ENCODE results near the gene PPP1CC.
A peak's percentile ranks its signal among the peaks of the same experiment; 100 is the strongest.
"Not testable (repeated sequence)": the region's sequence is repeated elsewhere in the genome, so short reads cannot be mapped to it uniquely, and the experiment has no call there.

The PPP1CC gene

DNA sequence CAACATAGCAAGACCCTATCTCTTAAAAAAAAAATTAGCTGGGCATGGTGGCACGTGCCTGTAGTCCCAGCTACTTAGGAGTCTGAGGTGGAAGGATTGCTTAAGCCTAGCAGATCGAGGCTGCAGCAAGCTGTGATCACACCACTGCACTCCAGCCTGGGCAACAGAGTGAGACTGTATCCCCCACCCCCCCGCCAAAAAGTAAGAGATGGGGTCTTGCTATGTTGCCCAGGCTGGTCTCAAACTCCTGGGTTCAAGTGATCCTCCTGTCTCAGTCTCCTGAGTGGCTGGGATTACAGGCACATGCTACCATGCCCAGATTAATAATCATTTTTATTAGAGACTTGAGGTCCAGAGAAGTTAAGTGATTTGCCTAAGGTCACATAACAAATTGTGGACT lies 22.9 kb upstream of the PPP1CC start:
- not testable (repeated sequence) for H3K4me1 Mint-ChIP-seq, H3K36me3 Mint-ChIP-seq, H3K27me3 Mint-ChIP-seq, H3K27ac Mint-ChIP-seq, H3K9me3 Mint-ChIP-seq, ATAC-seq, H3K4me3 Mint-ChIP-seq

GRCh38 chr12:110765111-110765510 lies 22.4 kb upstream of the PPP1CC start:
- Mint-ChIP-seq H3K9me3 (no peaks in the 10 kb centered on the region), H3K4me1 (no peaks in the 10 kb centered on the region), H3K4me3 (no peak overlapping the region), H3K36me3 (no peaks in the 10 kb centered on the region), H3K27ac (no peak overlapping the region), H3K27me3 (no peaks in the 10 kb centered on the region)
- no peak for ATAC-seq

DNA sequence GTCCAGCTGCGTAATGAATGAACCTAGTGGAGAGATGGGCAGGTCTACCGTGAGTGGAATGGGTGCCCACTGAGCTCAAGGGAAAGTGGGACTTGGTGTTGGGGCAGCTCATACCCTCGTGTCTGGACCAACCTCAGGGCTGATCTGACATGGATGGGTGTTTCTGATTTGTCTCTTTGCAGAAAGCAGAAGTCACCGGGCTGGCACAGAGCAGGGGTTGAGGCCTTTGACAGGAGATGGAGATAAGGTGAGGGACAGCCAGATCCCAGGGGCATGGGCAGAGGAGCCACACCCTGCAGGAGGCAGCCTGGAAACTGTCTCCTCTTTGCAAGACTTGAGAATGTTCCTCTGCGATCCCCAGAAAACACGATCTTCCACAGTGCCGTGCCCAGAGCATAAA lies 20.9 kb upstream of the PPP1CC start:
- Mint-ChIP-seq H3K27ac (no peak overlapping the region), H3K36me3 (no peaks in the 10 kb centered on the region), H3K27me3 (no peaks in the 10 kb centered on the region), H3K9me3 (no peaks in the 10 kb centered on the region), H3K4me3 (no peak overlapping the region), H3K4me1 (peaks cover under 1% of the 10 kb centered on the region)
- peak; percentile 27 for ATAC-seq

- H3K4me3 Mint-ChIP-seq: no peak overlapping the region
- ATAC-seq: peak; percentile 51
- H3K27me3 Mint-ChIP-seq: no peaks in the 10 kb centered on the region
- H3K27ac Mint-ChIP-seq: no peak overlapping the region
- peaks cover 5% of the 10 kb centered on the region for H3K4me1 Mint-ChIP-seq
- H3K36me3 Mint-ChIP-seq: no peaks in the 10 kb centered on the region
- no peaks in the 10 kb centered on the region for H3K9me3 Mint-ChIP-seq
These were observed 20.2 kb upstream of the PPP1CC start for GRCh38 chr12:110762891-110763290.

- Mint-ChIP-seq H3K27ac (no peak overlapping the region), H3K36me3 (no peaks in the 10 kb centered on the region)
- no peak for ATAC-seq
These were observed 17.5 kb upstream of the PPP1CC start for GRCh38 chr12:110760204-110760609.

DNA sequence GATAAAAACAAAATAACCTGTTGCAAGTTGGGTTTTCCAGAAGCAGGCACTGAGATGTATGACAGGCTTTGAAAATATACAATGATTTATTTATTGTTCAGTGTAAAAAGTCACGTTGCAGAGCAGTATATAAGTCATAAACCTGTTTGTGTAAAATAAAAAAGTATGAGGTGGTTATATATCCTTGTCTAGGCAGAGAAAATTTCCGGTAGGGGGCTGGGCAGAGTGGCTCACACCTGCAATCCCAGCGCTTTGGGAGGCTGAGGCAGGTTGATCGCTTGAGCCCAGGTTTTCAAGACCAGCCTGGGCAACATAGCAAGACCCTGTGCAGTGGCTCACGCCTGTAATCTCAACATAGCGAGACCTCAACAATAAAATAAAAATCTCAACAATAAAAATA lies 16.2 kb upstream of the PPP1CC start:
- Mint-ChIP-seq H3K36me3 (no peaks in the 10 kb centered on the region), H3K27me3 (no peaks in the 10 kb centered on the region), H3K27ac (no peak overlapping the region), H3K4me3 (no peak overlapping the region), H3K4me1 (peaks cover 5% of the 10 kb centered on the region), H3K9me3 (no peaks in the 10 kb centered on the region)
- no peak for ATAC-seq

More at GRCh38 chr12:110760204-110760609, 17.5 kb upstream of the PPP1CC start:
- Mint-ChIP-seq H3K4me3 (no peak overlapping the region), H3K27me3 (no peaks in the 10 kb centered on the region), H3K4me1 (peaks cover 5% of the 10 kb centered on the region), H3K9me3 (no peaks in the 10 kb centered on the region)

DNA sequence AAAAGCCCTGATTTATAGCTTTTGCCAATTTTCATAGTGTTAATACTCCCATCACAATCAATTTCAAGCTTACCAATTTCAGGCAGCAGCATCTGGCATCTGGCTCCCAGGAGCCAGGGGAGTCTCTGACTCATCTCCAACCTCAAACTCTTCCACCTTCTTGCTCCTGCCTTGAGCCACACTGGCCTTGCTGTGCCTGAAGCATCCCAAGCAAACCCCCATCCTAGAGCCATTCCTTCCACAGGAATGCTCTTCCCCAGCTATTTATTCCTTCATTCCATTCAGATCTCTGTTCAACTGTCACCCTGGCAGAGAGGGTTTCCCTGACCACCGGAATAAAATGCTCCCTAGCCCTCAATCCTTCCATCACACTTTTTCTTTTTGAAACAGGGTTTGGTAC lies 13.9 kb upstream of the PPP1CC start:
- Mint-ChIP-seq H3K9me3 (no peaks in the 10 kb centered on the region), H3K27ac (no peak overlapping the region), H3K27me3 (no peaks in the 10 kb centered on the region), H3K4me3 (no peak overlapping the region), H3K4me1 (peaks cover 5% of the 10 kb centered on the region), H3K36me3 (no peaks in the 10 kb centered on the region)
- ATAC-seq: no peak

DNA sequence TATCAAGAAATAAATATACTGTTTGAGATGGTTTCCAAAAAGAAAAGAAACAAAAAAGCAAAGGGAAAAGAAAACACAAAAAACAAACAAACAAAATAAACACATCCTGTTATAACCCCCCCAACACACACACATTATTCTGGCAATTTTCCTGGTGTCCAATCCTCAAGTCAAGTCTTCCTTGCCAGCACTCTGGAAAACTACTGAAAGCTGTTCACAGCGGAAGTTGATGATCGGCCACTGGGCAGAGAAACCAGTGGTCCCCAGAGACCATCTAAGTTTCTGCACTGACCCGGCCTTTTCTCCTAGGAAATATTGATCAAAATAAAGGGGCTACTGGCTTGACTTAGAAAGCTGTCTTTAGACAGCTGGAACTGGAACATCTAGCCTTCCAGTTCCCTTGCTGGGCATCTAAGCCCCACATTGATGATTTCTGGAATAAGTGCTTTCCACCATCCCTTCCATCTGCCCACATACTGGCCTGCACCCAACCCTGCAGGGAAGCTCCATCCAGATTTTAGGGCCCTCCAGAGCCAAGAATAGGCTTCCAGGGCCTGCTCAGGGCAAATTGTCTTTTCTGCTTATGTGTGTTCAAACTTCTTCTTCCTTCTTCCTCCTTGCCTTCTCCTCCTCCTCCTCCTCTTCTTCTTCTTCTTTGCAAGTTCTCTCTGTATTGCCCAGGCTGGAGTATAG lies 11.6 kb upstream of the PPP1CC start:
- Mint-ChIP-seq H3K9me3 (no peaks in the 10 kb centered on the region), H3K27me3 (no peaks in the 10 kb centered on the region), H3K4me1 (peaks cover 5% of the 10 kb centered on the region), H3K4me3 (no peak overlapping the region), H3K27ac (no peak overlapping the region), H3K36me3 (no peaks in the 10 kb centered on the region)
- ATAC-seq: no peak

- Mint-ChIP-seq H3K27ac (no peak overlapping the region), H3K27me3 (no peaks in the 10 kb centered on the region), H3K4me1 (no peaks in the 10 kb centered on the region), H3K4me3 (no peak overlapping the region), H3K9me3 (no peaks in the 10 kb centered on the region), H3K36me3 (no peaks in the 10 kb centered on the region)
- no peak for ATAC-seq
These were observed 8.2 kb upstream of the PPP1CC start for GRCh38 chr12:110750784-110751461.

DNA sequence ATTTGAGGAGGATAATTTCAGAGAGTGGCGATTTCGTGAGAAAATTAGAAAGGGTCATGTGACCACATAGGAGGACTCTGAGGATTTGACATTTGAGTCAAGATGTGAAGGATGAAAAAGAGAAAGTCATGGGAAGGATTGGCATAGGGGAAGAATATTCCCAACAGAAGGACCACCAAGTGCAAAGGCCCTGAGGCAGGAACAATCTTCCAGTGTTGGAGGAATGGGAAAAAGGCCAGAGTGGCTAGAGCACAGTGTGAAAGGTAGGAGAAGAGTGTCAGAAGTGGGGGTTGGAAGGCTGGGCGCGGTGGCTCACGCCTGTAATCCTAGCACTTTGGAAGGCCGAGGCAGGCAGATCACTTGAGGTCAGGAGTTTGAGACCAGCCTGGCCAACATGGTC lies 3.9 kb upstream of the PPP1CC start:
- no peak for ATAC-seq
- H3K4me1 Mint-ChIP-seq: peaks cover 15% of the 10 kb centered on the region
- no peaks in the 10 kb centered on the region for H3K36me3 Mint-ChIP-seq
- H3K27me3 Mint-ChIP-seq: no peaks in the 10 kb centered on the region
- H3K9me3 Mint-ChIP-seq: no peaks in the 10 kb centered on the region
- H3K4me3 Mint-ChIP-seq: no peak overlapping the region
- H3K27ac Mint-ChIP-seq: no peak overlapping the region

DNA sequence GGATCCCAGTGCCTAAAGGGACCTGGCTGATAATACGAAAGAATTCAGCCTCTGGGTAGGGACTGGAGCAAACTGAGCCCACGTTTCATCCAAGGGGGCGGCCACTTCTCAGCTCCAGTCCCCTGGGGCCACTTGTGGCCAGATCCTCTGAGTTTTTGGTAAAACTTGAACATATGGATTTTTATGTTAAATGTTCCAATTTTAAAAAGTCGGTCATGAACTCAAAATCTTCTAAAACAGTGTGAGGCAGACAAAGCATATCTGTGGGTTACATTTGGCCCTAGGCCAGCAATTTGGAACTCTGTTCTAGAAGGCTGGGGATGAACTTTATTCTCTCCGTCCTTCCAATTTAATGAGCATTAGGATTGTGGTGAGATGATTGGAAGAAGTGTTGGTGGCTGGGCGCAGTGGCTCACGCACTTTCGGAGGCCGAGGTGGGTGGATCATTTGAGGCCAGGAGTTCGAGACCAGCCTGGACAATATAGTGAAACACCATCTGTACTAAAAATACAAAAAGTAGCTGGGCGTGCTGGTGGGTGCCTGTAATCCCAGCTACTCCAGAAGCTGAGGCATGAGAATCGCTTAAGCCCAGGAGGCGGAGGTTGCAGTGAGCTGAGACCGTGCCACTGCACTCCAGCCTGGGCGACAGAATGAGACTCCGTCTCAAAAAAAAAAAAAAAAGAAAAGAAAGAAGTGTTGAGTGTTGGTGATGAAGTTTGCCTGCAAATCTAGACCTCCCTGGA lies 3.0 kb upstream of the PPP1CC start:
- Mint-ChIP-seq H3K27me3 (no peaks in the 10 kb centered on the region), H3K4me1 (peaks cover 22% of the 10 kb centered on the region), H3K9me3 (no peaks in the 10 kb centered on the region), H3K4me3 (no peak overlapping the region), H3K27ac (no peak overlapping the region), H3K36me3 (peaks cover 5% of the 10 kb centered on the region)
- ATAC-seq: no peak

DNA sequence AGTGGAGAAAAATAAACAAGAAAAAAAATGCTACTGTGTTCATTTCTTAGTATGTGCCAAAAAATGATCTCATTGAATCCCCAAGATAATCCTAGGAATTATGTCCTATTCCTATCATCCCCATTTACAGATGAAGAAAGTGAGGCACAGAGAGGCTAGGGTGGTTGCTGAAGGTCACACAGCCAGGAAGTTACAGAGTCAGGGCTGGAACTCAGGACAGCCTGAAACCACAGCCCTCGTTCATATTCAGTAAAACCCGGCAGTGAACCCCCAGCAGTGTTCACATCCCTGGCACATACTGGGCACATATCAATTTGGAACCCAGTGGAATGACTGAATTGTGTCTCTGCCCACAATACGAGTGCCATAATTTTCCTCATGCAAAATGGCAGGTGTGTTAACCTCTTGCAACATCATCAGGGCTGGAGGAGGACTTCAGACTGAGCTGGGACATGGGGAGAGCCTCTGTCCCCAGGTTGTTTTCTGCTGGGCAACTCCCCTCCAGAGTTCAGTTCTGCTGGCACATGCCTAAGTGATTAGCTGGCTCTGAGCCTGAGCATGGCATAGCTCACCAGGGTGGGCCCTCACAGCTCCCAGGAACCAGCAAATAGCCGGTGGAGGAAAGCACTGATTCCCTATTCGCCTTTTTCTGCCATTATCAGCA lies 2.0 kb upstream of the PPP1CC start:
- Mint-ChIP-seq H3K4me1 (peaks cover 32% of the 10 kb centered on the region), H3K36me3 (peaks cover 5% of the 10 kb centered on the region), H3K27me3 (no peaks in the 10 kb centered on the region), H3K4me3 (no peak overlapping the region), H3K27ac (no peak overlapping the region), H3K9me3 (no peaks in the 10 kb centered on the region)
- no peak for ATAC-seq

- H3K27me3 Mint-ChIP-seq: no peaks in the 10 kb centered on the region
- H3K36me3 Mint-ChIP-seq: peaks cover 5% of the 10 kb centered on the region
- H3K9me3 Mint-ChIP-seq: no peaks in the 10 kb centered on the region
- peak overlapping the region; percentile 57 for H3K4me3 Mint-ChIP-seq
- H3K4me1 Mint-ChIP-seq: peaks cover 38% of the 10 kb centered on the region
- peak overlapping the region; percentile 18 for H3K27ac Mint-ChIP-seq
- no peak for ATAC-seq
These were observed 1.5 kb upstream of the PPP1CC start for GRCh38 chr12:110744151-110744571.

- H3K4me3 Mint-ChIP-seq: peak overlapping the region; percentile 86
- H3K4me1 Mint-ChIP-seq: peaks cover 43% of the 10 kb centered on the region
- H3K27ac Mint-ChIP-seq: peak overlapping the region; percentile 85
- no peaks in the 10 kb centered on the region for H3K9me3 Mint-ChIP-seq
- H3K27me3 Mint-ChIP-seq: no peaks in the 10 kb centered on the region
- no peak for ATAC-seq
- peaks cover 5% of the 10 kb centered on the region for H3K36me3 Mint-ChIP-seq
These were observed 941 bp upstream of the PPP1CC start for GRCh38 chr12:110743571-110744093.

DNA sequence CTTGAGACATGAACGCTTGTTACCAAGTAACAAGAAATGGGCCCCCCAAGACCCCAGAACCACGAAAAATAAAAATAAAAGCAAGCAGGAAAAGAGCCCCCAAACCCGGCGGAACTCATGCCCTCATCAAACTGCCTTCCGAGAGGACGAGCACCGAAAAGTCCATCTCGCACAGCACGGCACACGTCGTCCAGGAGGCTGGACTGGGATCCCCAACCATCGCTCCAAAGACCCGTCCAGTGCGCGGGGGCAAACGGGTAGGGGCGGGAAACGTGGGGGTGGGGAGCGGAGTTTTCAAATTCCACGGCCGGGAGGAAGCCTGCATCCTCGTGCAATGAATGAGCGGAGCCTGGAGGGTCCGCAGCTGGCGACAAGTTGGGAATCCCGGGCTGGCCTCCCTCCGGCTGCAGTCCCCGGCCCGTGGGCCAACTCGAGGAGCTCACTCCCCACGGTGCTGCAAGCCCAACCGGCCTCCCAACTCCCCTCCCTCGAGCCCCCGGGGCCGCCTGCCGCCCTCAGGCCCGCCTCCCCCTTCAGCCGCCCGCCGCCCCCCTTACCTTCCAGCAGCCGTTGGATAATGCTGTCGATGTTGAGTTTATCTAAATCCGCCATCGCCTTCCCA lies 484 bp downstream of the PPP1CC start:
- H3K4me1 Mint-ChIP-seq: peaks cover 57% of the 10 kb centered on the region
- no peaks in the 10 kb centered on the region for H3K27me3 Mint-ChIP-seq
- ATAC-seq: peak; percentile 37
- H3K4me3 Mint-ChIP-seq: peak overlapping the region; percentile 86
- H3K36me3 Mint-ChIP-seq: peaks cover 5% of the 10 kb centered on the region
- H3K9me3 Mint-ChIP-seq: no peaks in the 10 kb centered on the region
- H3K27ac Mint-ChIP-seq: peak overlapping the region; percentile 85
